ENCODE data around the gene RNF215.
"Not testable (repeated sequence)": the region's sequence is repeated elsewhere in the genome, so short reads cannot be mapped to it uniquely, and the experiment has no call there.

RNF215 gene

GRCh38 chr22:30421695-30422480, 34.7 kb upstream of the RNF215 start:
- DNase-seq (ENCODE audit: low read depth), result no peak

- DNase-seq (ENCODE audit: low read depth), result no peak
These were observed 33.3 kb upstream of the RNF215 start for GRCh38 chr22:30420347-30421125.

- no peak for DNase-seq (ENCODE audit: low read depth)
These were observed 29.6 kb upstream of the RNF215 start for GRCh38 chr22:30416837-30417236.

GRCh38 chr22:30416403-30416802, 29.2 kb upstream of the RNF215 start:
- DNase-seq (ENCODE audit: low read depth), result no peak

DNA sequence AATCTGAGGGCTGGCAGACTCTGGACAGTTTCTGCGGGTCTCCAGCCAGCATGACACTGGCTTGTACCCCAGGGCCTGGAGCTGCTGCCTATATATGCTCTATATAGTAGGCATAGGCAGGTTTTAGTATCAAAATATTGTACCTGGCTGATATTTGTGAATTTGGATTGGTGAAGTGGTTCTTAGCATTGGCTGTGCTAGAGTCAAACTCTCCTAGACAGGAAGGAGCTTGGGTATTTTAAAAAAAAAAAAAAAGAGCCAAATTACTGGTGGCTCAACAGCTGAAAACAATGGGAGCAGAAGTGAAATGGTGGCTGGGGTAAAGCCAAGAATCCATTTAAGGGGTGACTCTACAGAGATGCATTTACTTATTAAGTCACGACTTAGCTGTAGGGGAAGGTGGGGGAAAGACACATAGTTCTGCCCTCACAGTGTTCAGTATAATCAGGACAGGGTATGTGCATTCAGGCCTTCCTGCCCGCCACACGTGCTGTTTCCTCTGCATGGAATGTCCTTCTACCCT, 27.4 kb upstream of the RNF215 start:
- no peak for DNase-seq (ENCODE audit: low read depth)

- no peak for DNase-seq (ENCODE audit: low read depth)
These were observed 26.7 kb upstream of the RNF215 start for GRCh38 chr22:30413745-30414524.

DNA sequence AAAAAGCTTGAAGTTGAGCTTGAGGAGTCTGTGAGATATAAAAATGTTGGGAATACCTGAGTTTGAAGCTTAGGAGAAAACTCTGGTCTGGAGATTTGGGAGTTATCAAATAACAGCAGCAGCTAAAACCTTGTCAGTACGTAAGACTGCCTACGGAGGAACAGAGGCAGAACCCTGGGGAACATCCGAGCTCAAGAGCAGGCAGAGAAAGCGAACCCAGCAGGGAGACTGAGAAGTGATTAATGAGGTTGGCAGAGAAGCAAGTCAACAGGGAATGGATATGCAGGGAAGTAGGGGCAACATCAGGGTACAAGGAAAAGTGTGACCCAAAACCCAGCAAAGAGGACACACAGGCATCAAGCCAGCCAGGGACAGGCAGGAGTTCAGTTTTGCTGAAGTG, 25.8 kb upstream of the RNF215 start:
- no peak for DNase-seq (ENCODE audit: low read depth)

GRCh38 chr22:30411780-30412179, 24.6 kb upstream of the RNF215 start:
- DNase-seq (ENCODE audit: low read depth), result no peak

DNA sequence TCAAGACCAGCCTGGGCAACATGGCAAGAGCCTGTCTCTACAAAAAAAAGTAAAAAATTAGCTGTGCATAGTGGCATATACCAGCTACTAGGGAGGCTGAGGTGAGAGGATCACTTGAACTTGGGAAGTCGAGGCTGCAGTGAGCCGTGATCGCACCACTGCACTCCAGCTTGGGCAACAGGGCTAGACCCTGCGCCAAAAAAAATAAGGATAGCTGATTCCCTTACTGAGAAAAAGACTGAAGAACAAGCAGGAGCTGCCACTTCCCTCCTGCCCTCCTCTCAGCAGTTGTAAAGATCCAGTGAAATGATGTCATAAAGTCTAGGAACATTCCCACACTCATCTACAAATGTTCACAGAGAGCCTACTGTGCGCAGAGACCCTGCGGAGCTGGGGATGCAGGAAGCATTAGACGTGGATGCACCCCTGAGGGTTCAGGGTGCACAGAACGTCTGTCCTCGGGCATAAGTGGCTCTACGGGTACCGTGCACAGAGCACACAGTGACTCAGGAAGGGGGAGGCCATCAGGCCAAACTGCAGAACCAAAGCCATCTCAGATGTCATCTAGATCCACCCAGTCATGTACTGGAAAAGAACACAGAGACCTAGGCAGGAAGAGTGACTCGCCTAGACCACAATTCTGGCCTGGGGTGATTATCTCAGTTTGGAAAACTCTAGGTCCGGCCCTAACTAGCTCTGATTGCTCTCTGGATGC, 21.3 kb upstream of the RNF215 start:
- DNase-seq (ENCODE audit: low read depth), result no peak

DNA sequence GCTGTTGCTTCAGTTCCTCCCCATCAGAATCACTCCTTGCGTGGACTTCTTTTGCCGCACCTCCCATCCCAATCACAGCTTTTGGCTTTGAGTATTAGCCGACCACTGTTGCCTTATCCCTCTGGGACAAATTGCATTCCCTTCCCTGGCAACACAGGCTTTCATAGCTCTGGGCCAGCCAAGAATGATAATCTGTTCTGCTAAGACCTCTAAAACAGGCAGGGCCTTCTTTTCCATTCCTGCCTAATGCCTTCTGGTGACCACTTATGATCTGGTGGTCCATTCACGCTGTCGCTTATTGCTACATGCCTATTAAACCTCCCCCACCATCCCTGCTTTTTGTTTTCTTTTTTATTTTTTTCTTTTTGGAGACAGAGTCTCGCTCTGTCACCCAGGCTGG, 19.2 kb upstream of the RNF215 start:
- no peak for DNase-seq (ENCODE audit: low read depth)

- DNase-seq (ENCODE audit: low read depth), result no peak
These were observed 18.5 kb upstream of the RNF215 start for GRCh38 chr22:30405731-30406130.

DNA sequence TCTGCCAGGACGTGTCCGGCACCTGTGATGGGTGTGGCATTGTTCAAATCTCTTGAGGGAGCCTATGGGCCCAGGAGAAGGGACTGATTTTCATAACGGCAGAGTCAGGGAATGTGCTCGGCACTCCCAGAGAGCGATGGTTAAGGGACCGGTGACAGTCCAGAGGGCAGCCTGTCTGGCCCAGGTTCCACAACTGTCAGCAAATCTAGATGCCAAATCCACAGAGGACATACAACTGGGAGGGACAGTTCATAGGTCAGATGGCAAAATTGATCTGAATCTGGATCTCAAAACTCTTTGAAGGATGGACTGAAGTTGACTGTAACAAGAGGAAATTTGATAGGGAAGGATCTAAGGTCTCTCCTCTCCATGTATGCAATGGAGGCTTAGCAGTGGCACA, 17.1 kb upstream of the RNF215 start:
- DNase-seq (ENCODE audit: low read depth), result no peak

GRCh38 chr22:30402766-30403104, 15.5 kb upstream of the RNF215 start:
- DNase-seq (ENCODE audit: low read depth), result not testable (repeated sequence)

DNA sequence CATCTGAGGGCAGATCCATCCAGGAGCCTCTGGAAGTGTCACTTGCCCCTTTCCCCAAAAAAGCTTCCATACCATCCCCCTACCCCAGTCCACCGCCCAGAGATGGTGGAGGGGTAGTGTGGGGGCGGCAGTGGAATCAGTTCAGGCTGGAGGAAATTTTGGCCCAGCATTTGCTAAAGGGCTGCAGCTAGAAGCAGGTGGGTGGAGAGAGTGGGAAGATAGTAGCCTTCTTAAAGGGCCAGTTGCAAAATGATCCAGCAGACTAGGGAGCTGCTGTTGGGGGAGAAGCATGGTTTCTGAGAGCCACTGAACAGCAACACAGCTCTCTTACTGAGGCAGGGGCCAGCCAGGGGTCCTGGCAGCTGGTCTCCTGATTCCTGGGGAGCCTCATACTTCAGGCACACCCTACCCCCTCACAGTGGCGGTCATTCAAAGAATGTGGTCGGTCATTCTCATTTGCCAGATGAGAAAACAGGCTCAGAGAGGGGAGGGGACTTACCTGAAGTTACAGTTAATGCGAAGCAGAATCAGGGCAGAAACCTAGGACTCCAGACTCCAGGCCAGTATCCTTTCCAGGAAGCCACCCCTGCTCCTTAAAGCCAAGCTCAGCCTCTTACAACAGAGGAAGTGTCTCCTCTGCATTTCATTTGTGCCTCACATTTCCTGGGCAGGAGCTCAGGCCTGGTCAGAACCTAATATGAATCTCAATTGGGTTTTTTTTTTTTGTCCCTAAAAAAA, 15.0 kb upstream of the RNF215 start:
- DNase-seq (ENCODE audit: low read depth), result no peak

GRCh38 chr22:30401024-30401423, 13.8 kb upstream of the RNF215 start:
- not testable (repeated sequence) for DNase-seq (ENCODE audit: low read depth)

GRCh38 chr22:30400159-30400558, 12.9 kb upstream of the RNF215 start:
- DNase-seq (ENCODE audit: low read depth), result no peak

DNA sequence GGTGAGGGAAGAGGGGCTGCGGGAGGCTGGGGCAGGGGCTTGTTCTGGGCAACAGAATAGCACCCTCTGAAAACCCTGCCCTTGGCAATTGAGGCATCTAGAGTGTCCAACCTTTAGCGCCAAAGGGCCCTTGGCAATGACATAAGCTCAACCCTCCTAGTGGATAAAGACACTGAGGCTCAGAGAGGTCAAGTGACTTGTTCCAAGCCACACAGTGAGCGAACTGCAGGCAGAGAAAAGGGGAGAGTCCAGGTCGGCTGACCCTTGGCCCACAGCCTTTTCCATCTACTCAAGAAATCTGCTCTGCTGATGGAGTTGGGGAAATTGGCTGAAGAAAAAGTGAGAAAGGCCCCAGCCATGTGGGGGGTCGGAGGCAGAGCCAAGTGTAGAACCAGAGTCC, 12.5 kb upstream of the RNF215 start:
- DNase-seq (ENCODE audit: low read depth), result no peak

DNA sequence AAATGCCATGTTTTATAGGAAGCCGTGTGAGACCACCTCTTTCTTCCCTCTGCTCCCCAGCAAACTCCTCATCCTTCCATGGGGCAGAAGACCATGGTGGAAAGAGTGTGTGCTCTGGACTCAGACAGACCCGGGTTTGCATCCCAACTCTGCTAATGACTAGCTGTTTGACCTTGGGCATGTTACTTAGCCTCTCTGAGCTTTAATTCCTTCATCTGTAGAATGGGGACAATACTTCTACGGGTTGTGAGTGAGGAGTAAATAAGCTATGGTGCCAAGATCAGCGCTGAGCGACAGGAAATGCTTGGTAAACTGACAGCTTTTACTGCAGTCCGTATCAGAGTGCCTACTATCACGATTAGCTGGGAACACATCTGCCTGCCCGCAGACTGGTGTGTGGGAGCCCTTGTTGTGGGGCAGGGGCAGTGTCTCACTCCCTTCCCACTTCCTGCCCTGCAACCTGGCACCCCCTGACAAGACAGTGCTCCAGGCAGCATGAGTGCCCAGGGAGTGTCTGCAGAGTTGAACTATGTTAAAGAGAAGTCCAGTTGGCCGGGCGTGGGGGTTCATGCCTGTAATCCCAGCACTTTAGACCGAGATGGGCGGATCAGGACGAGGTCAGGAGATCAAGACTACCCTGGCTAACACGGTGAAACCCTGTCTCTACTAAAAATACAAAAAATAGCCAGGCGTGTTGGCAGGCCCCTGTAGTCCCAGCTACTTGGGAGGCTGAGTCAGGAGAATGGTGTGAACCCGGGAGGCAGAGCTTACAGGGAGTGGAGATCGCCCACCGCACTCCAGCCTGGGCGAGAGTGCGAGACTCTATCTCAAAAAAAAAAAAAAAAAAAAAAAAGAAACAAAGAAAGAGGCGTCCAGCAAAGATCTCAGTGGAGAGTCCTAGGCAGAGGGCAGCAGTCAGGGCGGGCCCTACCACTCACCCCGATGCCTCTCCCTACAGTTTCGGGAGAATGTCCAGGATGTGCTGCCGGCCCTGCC, 11.8 kb upstream of the RNF215 start:
- no peak for DNase-seq (ENCODE audit: low read depth)

DNA sequence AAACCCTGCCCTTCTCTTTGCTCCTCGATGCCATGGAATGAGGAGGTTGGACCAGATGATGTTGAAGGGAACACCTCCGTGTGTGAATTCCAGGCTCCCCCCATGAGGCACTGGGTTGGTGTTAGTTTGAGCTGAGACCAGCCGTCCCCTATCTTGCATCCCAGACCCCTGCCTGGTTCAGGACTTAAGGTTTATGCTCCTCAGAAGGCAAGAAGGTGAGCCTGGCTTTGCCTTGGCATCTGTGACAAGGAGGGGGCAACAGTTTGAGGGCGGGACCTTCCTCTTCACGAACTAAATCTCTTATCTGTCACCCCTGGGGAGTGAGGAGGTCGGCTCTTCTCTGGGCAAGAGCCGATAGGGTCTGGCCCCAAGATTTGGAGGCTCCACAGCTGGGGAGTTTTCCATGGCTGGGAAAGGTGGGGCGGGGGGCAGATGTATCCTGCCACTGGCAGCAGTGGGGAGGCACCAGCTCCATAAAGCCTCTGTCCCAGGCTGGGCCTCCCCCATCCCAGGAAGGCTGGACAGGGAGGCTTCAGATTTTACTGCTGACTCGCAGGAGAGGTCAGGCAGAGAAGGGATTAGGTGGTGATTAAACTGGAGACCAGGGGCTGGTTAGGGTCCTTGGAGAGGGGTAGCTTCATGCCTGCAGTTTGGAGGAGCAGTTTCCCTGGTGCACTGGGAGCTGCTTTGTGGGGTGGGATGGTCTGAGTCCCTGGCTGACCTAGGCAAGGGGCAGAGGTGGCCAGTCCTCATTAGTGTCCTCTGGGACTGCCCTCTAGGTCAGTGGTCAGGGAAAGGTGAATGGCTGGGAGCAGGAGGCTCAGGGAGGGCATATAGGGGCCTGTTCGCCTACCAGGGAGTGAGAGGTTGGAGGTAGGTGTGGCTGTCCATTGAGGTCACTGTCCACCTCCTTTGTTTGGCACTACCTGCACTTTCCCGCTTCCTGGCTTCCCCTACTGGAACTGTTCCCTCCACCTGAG, 10.7 kb upstream of the RNF215 start:
- no peak for DNase-seq (ENCODE audit: low read depth)
